ENCODE measurements around the gene PRRT1.

DNA sequence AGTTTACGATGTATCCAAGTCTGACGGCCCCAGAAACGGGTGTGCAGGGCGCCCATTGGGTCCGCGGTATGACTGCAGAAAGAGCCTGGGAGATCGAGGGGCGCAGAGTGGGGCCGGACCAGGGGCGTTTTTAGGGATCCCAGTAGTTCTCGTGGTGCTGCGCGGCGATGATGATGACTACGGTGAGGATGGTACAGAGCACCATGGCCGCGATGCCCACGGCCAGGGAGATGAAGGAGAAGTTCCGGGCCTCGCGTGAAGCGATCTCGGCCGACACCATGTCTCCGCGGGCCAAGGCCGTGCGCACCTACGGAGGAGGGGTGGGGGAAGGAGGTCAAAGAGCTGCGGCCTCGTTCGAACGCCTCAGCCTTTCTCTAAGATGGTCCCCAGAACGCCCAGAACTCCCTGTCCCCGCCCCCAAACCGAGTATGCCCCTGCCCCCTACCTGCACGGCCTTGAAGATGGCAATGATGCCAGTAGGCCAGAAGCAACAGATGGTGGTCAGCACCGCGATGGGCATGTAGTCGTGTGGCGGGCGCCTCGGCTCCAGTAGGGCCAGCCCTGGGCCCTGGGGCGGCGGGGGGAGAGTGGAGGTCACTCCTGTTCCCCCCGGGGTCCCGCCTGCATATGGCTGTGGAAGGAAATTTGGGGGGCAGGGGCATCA lies 2.5 kb downstream of the PRRT1 start:
- TF ChIP-seq TAF1 (IDR thresholded peaks at IDR 0.05; ENCODE audit: borderline replicate concordance, low read depth, low read length) (no peak), POLR2A (IDR thresholded peaks at IDR 0.05; ENCODE audit: low read depth, low read length) (no peak)

All from GM12892 (cell line).